HG03159 (cell line): ENCODE results near the gene FBXO41.
"Not testable (repeated sequence)": the region's sequence is repeated elsewhere in the genome, so short reads cannot be mapped to it uniquely, and the experiment has no call there.

ENCODE experiments used
- ATAC-seq: cut with Tn5 transposase; IDR thresholded peaks from one replicate; pipeline ENCODE4 v1.9.1; 2021; ENCODE audit warnings: mild to moderate bottlenecking, moderate library complexity; ENCODE audit not compliant: unreplicated experiment

FBXO41 gene

GRCh38 chr2:73263540-73264331 lies 20.5 kb downstream of the FBXO41 start:
- no peak for ATAC-seq

GRCh38 chr2:73262691-73263429 lies 21.4 kb downstream of the FBXO41 start:
- not testable (repeated sequence) for ATAC-seq

GRCh38 chr2:73262108-73262651 lies 22.1 kb downstream of the FBXO41 start:
- no peak for ATAC-seq

DNA sequence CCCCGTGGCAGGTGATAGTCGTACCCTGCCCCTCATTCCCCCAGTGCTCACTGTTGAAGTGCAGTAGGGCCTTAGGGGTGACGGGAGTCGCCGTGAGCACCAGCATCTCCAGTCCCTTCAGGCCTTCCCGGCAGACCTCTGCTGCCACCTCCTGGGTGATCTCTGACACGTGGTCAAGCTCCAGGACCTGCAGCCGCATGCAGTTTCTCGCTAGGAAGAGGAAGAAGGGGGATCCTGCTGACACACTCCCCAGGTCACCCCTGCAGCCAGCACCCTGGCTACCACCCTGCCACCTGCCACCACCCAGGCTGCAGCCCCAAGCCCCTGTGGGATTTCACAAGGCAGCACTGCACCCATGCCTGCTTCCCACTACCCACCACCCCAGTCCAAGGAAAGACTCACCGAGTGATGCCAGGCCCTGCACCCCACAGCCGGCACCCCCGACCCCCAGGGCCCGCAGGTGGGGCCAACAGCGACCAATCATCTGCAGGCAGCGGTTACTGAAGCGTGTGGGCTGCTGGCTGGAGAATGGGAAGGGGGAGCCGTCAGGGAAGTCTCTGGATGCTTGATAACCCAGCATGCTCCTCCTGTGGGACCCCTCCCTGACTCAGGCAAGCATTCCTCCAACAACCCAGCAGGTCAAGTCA lies 23.8 kb downstream of the FBXO41 start:
- ATAC-seq, result no peak

- no peak for ATAC-seq
These were observed 24.5 kb downstream of the FBXO41 start for GRCh38 chr2:73259704-73260337.

GRCh38 chr2:73259276-73259675 lies 25.0 kb downstream of the FBXO41 start:
- no peak for ATAC-seq

DNA sequence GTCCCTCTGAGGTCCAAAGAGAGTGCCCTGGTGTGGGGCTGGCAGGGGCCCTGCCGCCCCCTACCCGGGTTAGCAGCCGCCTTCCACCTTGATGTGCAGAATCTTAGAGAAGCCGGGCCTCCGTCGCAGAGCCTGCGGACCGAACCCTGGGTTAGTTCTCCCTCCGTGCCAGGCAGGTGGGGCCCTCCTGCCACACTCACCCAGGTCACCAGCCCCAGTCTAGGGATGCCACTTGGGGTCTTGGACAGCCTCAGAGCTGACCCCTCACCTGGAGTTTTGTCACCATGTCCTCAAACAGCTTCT lies 25.4 kb downstream of the FBXO41 start:
- no peak for ATAC-seq

DNA sequence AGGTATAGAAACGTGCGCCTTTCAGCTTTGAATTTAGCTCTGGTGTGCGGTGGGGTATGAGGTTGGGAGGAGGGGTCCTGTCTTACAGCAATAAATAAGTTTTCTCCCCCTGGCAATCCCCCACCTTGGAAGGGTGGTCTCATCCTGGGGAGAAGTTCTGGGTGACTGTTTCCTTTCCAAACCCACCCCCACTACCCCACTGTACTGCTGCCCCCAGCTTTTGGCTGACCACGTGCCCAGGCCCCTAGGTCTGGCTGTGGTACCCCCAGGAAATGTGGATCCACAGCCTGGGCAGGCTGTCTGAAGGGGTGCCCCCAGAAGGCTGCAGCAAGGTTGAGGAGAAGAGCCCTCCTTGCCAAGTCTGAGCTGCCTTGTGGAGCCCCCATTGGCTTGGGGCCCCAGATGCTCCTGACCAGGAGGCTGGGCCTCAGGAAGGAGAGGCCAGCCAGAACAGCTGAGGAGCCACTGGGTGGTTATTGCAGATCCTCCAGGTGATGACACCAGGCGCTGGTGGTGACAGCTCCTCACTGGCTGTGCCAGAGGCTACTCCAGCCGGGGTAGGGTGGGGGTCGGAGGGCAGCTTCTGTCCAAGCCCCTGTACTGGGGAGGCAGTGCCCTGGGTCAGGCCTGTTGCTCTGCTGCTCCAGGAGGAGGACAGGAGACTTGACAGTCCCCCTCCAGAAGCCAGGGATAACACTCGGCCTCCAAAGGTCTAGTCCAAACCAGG lies 25.9 kb downstream of the FBXO41 start:
- ATAC-seq, result no peak

DNA sequence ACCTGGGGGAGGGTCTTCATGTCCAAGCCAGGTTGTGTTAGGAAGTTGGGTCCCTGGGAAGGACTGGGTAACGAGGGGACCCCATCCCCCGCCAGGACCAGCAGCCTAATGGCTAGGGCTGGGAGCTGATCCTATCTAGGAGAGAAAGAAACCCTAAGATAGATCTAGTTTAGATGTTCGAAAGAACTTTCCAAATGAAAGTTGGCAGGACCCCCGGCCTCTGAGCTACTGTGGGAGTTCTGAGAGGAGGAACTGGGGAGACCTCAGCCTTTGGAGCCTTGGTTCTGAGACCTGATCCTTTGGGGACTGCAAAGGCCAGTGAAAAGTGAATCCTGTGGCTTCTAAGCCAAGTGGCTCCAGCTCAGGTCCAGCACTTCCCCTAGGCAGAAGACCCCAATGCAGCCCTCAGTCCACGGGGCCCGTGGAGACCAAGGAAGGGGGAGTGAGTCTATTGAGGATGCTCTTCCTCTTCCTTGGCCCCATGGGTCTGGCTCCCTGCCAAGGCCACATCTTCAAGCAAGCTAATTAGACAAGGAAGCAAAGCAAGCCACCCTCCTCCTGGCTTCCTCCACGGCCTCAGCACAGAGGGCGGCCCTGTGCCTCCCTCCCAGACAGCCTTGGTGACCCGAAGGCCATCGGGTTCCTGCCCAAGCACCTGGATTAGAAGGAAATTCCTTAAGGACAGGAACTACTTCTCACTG lies 26.7 kb downstream of the FBXO41 start:
- ATAC-seq, result no peak

GRCh38 chr2:73257021-73257420 lies 27.3 kb downstream of the FBXO41 start:
- no peak for ATAC-seq

- no peak for ATAC-seq
These were observed 27.7 kb downstream of the FBXO41 start for GRCh38 chr2:73256618-73256922.

GRCh38 chr2:73255907-73256617 lies 28.2 kb downstream of the FBXO41 start:
- no peak for ATAC-seq

DNA sequence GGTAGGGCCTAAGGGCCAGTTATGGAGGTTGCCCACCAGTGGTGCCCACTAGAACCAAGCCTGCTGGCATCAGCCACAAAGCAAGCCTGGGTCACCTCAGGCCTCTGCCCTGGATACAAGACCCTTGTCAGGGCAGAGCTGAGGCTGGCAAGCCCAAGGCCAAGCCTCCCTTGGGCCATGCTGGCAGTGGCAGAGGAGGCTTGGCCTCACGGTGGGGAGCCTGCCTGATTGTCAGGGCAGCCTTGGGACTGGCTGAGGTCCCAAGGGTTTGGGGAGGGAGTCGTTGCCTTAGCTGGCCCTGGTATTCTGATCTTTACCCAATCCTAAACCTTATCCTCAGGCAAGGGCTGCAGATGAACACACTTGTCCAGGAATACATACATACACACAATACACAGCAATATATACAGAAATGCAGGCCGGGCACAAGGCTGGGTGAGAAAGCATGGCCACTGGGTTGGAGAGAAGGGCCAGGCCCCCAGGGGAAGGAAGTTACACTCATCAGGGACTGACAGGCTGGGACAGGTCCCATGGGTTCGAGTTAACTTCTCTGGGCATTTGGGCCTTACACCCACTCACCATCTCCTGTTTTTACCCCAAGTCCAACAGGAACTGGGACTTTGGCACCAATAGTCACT lies 29.2 kb downstream of the FBXO41 start:
- no peak for ATAC-seq

DNA sequence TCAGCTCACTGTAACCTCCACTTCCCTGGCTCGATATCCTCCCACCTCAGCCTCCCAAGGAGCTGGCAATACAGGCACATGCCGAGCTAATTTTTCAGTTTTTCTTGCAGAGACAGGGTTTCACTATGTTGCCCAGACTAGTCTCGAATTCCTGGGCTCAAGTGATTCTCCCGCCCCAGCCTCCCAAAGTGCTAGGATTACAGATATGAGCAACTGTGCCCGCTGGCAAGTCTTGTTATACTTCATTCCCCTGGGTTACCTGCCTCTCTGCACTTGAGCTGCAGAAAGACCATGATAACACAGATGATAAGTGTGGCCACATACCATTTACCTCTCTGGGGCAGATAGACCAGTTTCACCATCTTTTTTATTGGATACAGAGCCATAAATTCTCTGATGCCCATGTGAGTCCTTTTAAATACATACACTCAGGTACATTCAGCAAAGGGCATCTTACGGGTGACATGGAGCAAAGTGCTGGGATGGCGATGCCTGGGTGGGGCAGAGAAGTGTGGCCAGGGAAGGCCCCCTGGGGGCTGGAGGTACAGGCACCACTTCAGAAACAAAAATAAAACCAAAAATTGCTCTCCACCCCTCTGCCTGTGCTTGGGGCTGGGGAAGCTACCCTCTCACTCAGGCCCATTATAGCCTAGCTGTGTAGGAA lies 29.8 kb downstream of the FBXO41 start:
- no peak for ATAC-seq

- no peak for ATAC-seq
These were observed 30.4 kb downstream of the FBXO41 start for GRCh38 chr2:73253901-73254300.

GRCh38 chr2:73253400-73253799 lies 30.9 kb downstream of the FBXO41 start:
- no peak for ATAC-seq

GRCh38 chr2:73252238-73253027 lies 31.8 kb downstream of the FBXO41 start:
- ATAC-seq, result no peak
